Caco-2 (cell line): ENCODE measurements around the gene GGCX. TPM values are rescaled to one million over a fixed set of nuclear protein-coding genes. Genes with fewer than 3 reads are reported as not detected.

Source experiments
- BruUV-seq: library from RNA; stranded (reverse); fragments of 400-500 nt; replicated peaks from 2 replicates; lab custom pipeline; 2021; lab: Mats Ljungman, UMichigan
- CTCF ChIA-PET: fragments of 300-600 bp; sonication (Branson Sonifier 250); formaldehyde crosslinking; loops from one replicate; lab custom pipeline; 2022; ENCODE audit warnings: antibody characterized with exemption; lab: Charles Lee
- POLR2A ChIA-PET: fragments of 300-600 bp; sonication (Branson Sonifier 250); formaldehyde crosslinking; loops from one replicate; lab custom pipeline; 2022; ENCODE audit warnings: antibody characterized with exemption; lab: Charles Lee
- DNase-seq, 2 experiments: peaks; one replicate each; pipeline versions ENCODE4 v3.0.0 to v3.0.0-alpha.2; 2020 to 2022
- H3K27me3 ChIP-seq: replicated peaks from 2 replicates; pipeline ENCODE4 v1.6.0; 2011; ENCODE audit warnings: low read length; ENCODE audit not compliant: control insufficient read depth, insufficient read depth
- H3K36me3 ChIP-seq: 2 replicates; pipeline ENCODE4 v1.5.1; 2011; ENCODE audit warnings: low read length; ENCODE audit not compliant: control insufficient read depth, insufficient read depth
- H3K4me1 ChIP-seq: fragments of 250-450 bp; sonication (Bioruptor Pico); 2 replicates; pipeline ENCODE4 v1.5.1; 2020; ENCODE audit warnings: mild to moderate bottlenecking
- H3K4me3 ChIP-seq: 2 replicates; pipeline ENCODE4 v1.5.1; 2011; ENCODE audit warnings: low read depth, mild to moderate bottlenecking, control low read depth, low read length
- H3K9me3 ChIP-seq: fragments of 250-450 bp; sonication (Bioruptor Pico); 2 replicates; pipeline ENCODE4 v1.5.1; 2020; ENCODE audit warnings: mild to moderate bottlenecking, moderate library complexity
- H3K27ac Mint-ChIP-seq: one replicate; pipeline ENCODE4 v1.8.0; 2022; ENCODE audit warnings: mixed read lengths; ENCODE audit not compliant: unreplicated experiment
- H3K27me3 Mint-ChIP-seq: one replicate; pipeline ENCODE4 v1.8.0; 2022; ENCODE audit warnings: mixed read lengths; ENCODE audit not compliant: insufficient read depth, unreplicated experiment
- H3K36me3 Mint-ChIP-seq: one replicate; pipeline ENCODE4 v1.8.0; 2022; ENCODE audit warnings: mild to moderate bottlenecking, mixed read lengths; ENCODE audit not compliant: insufficient read depth, unreplicated experiment
- H3K4me1 Mint-ChIP-seq: one replicate; pipeline ENCODE4 v1.8.0; 2022; ENCODE audit warnings: low read depth, mixed read lengths; ENCODE audit not compliant: unreplicated experiment
- H3K4me3 Mint-ChIP-seq: one replicate; pipeline ENCODE4 v1.8.0; 2022; ENCODE audit warnings: mild to moderate bottlenecking, moderate library complexity, mixed read lengths; ENCODE audit not compliant: unreplicated experiment
- H3K9me3 Mint-ChIP-seq: one replicate; pipeline ENCODE4 v1.8.0; 2022; ENCODE audit warnings: mixed read lengths; ENCODE audit not compliant: unreplicated experiment
- intact Hi-C: fragments of 100-400 bp; cut with micrococcal nuclease; formaldehyde crosslinking; loops from one replicate; pipeline ENCODE4 v1.10.0; 2022; ENCODE audit not compliant: unreplicated experiment
- total RNA-seq: library from RNA; stranded (reverse); gene quantifications from 2 replicates; pipeline ENCODE4 v1.2.3, GENCODE V29; 2022
- TF ChIP-seq, protein P1 (sequence below), 2 experiments: fragments of 200-600 bp in 1 of 2; IDR thresholded peaks; 1 replicate in 1 of 2; 2 replicates in 1 of 2; pipeline versions ENCODE4 v1.5.1 to v1.8.0; 2011 to 2022; ENCODE audit warnings: antibody characterized with exemption in 1 of 2, control low read depth in 1 of 2, inconsistent platforms in 1 of 2, low read depth in 1 of 2, low read length in 1 of 2, mild to moderate bottlenecking in 1 of 2, moderate library complexity in 1 of 2; ENCODE audit not compliant: insufficient read depth in 1 of 2, severe bottlenecking in 1 of 2, unreplicated experiment in 1 of 2

GGCX gene
- total RNA-seq, 1 experiment from 2014 or later, result 96.8 TPM

DNA sequence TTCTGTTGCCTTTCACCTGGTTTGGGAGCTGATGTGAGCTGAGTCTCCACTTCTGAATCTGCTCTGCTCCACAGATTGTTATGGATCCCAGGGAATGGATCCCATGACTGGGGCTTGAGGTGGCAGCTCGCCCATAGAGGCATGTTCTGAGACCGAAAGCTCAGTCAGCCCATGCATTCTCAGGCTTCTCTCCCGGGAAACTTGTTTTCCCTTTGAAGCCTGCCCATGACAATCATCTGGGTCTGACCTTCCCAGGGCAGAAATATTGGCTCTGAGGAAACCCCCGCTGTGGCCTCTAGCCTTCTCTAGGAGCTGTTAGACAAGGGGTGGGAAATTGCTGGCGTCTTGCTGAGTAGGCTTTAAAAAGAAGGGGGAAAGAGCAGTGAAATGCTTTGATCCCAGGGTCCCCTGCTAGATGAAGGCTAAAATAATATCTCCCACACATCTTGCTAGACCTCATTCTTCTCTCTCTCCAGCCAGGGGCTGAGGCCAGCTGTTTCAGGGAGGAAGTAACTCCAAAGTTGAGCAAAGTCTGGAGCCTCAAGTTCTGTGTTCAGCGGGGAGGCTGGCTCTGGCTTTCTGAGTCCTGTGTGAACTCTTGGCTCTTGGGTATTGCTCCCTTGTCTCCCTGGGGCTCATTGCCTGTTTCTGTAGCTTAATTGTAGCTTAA lies 18.1 kb upstream of the GGCX start:
- H3K27me3 Mint-ChIP-seq, result no peaks in the 10 kb centered on the region
- H3K27ac Mint-ChIP-seq, result no peak overlapping the region
- peaks cover 13% of the 10 kb centered on the region for H3K36me3 Mint-ChIP-seq
- ChIA-PET CTCF (interaction anchor here (0.6 kb wide), 1 partner anchor 24 kb away, joined by 5 read pairs; no protein-coding TSS in a partner anchor), POLR2A (no interaction called here)
- H3K9me3 ChIP-seq, result no peaks in the 10 kb centered on the region
- DNase-seq, result no peak
- TF ChIP-seq, protein P1, sequence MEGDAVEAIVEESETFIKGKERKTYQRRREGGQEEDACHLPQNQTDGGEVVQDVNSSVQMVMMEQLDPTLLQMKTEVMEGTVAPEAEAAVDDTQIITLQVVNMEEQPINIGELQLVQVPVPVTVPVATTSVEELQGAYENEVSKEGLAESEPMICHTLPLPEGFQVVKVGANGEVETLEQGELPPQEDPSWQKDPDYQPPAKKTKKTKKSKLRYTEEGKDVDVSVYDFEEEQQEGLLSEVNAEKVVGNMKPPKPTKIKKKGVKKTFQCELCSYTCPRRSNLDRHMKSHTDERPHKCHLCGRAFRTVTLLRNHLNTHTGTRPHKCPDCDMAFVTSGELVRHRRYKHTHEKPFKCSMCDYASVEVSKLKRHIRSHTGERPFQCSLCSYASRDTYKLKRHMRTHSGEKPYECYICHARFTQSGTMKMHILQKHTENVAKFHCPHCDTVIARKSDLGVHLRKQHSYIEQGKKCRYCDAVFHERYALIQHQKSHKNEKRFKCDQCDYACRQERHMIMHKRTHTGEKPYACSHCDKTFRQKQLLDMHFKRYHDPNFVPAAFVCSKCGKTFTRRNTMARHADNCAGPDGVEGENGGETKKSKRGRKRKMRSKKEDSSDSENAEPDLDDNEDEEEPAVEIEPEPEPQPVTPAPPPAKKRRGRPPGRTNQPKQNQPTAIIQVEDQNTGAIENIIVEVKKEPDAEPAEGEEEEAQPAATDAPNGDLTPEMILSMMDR (IDR thresholded peaks at IDR 0.05; ENCODE audit: insufficient read depth in 1 of 2, low read depth in 1 of 2, low read length in 1 of 2, severe bottlenecking in 1 of 2, unreplicated experiment in 1 of 2), result no peak
- intact Hi-C loops, result no loop called here
- H3K4me1 Mint-ChIP-seq, result peaks cover 13% of the 10 kb centered on the region
- H3K4me3 ChIP-seq, result no peak overlapping the region
- no peaks in the 10 kb centered on the region for H3K27me3 ChIP-seq
- H3K9me3 Mint-ChIP-seq, result no peaks in the 10 kb centered on the region
- H3K4me3 Mint-ChIP-seq, result no peak overlapping the region
- BruUV-seq, result no TSS peak
- peaks cover 19% of the 10 kb centered on the region for H3K4me1 ChIP-seq
- H3K36me3 ChIP-seq, result no peaks in the 10 kb centered on the region; the same call in 1 of the 2 replicates

DNA sequence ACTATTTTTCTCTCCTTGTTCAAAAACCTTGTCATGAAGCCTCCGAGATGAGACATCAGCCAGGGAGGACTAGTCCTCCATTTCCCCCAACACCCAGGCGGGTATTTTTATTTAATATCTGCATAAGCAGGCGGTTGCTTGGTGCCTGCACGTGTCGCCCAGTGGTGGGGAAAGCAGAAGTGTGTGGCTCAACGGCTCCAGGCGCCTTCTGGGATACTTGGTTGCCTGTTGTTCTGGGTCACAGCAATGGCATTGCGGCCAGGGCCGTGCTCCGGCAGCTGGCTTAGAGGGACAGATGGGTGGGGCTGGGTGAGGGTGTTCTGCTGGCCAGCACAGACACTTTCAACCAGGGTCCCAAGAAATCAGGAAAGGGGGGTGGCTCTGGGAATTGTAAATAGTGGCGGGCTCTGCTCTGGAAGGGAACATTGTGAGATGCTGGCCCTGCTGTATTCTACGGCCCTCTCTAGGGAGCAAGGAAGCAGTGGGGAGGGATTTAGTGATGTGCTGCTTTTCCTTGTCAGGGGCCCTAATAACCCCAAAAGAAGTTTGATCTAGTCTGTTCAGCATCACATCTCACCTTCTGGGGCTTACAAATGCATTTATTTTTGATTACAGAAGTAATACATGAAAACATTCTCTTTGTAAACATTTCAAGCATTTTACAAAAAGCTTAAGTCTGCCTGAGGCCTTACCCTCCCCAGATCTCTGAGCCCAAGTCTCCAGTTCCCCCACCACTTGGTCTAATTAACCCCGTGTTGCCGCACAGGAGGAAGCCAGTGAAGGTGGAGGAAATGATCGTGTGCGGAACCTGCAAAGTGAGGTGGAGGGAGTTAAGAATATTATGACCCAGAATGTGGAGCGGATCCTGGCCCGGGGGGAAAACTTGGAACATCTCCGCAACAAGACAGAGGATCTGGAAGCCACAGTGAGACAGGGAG lies 17.2 kb upstream of the GGCX start:
- H3K27ac Mint-ChIP-seq, result peak overlapping the region; percentile 93
- POLR2A ChIA-PET, result interaction anchor here (0.6 to 2.3 kb wide), 9 partner anchors 9 to 160 kb away, joined by 3 to 24 read pairs (median 5); partner anchors contain the start of genes C2orf68, GGCX, MAT2A and RNF181
- Histone ChIP-seq H3K9me3 (no peaks in the 10 kb centered on the region), H3K4me3 (peak overlapping the region; percentile 67), H3K27me3 (no peaks in the 10 kb centered on the region), H3K36me3 (no peaks in the 10 kb centered on the region; the same call in 1 of the 2 replicates), H3K4me1 (peaks cover 14% of the 10 kb centered on the region)
- H3K36me3 Mint-ChIP-seq, result peaks cover 13% of the 10 kb centered on the region
- CTCF ChIA-PET, result interaction anchor here (0.6 to 1.8 kb wide), 4 partner anchors 9 to 502 kb away, joined by 3 to 15 read pairs (median 4); partner anchors contain the start of gene GGCX
- BruUV-seq, result no TSS peak
- intact Hi-C loops, result no loop called here
- no peaks in the 10 kb centered on the region for H3K9me3 Mint-ChIP-seq
- DNase-seq, result no peak
- no peaks in the 10 kb centered on the region for H3K27me3 Mint-ChIP-seq
- peaks cover 13% of the 10 kb centered on the region for H3K4me1 Mint-ChIP-seq
- peak overlapping the region; percentile 90 for H3K4me3 Mint-ChIP-seq
- TF ChIP-seq, protein P1 (IDR thresholded peaks at IDR 0.05; ENCODE audit: insufficient read depth in 1 of 2, low read depth in 1 of 2, low read length in 1 of 2, severe bottlenecking in 1 of 2, unreplicated experiment in 1 of 2), result no peak
